Left forelimb (tissue), 1 donor: ENCODE results near the gene ERC2.
"Not testable (repeated sequence)": the region's sequence is repeated elsewhere in the genome, so short reads cannot be mapped to it uniquely, and the experiment has no call there.

ENCODE experiments used
- DNase-seq: peaks from one replicate; pipeline ENCODE4 v3.0.0-alpha.2; 2018; ENCODE audit warnings: low spot score

Gene ERC2

DNA sequence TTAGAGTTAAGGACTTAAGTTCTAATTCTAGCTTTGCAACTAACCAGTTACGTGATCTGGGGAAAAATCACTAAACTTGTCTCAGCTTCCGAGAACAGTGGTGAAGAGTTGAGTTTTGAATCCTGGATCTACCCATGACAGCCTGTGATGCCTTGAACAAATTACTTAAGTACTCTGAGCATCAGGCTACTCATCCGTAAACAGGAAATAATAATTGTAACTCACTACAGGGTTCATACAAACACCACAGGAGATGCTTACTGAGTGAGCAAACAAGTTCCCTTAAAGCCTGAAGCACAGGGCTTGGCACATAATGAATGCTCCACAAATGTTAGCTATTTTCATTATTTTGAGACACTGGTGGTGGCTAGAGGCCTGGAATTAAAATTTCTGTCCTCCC lies 158.8 kb downstream of the ERC2 start:
- DNase-seq, result no peak

DNA sequence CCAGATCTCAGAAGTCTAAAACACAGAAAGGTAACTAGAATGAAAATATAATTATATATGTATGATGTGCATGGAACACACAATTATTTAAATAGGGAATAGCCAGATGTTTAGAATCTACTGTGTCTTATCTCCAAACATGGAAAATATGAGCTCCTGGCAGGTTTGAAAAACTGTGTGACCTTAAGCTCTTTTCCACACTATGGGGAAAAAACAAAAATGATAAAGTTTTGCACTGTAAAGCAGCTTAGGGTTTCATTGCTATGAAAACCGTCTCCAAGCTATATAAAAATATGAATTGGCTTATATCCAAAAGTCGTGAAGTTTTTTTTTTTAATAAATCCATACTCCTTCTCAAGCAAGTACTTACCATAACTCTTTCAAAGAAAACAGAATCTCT lies 159.8 kb downstream of the ERC2 start:
- DNase-seq, result no peak

DNA sequence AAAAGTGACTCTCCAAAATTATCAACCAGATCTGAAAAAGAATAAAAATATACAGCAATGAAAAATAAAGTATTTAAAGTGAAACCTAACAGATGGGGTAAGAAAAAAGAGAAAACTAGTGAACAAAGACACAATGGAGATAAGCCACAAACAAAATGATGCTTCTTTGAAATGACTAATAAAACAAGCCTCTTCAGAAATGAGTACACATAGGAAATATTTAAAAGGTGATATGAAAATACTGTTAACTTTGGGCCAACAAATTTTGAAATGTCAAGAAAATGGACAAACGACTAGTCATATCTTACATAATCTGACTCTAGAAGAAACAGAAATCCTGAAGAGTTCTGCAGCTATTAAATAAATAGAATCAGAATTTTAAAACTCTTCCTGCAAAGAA lies 164.2 kb downstream of the ERC2 start:
- no peak for DNase-seq

DNA sequence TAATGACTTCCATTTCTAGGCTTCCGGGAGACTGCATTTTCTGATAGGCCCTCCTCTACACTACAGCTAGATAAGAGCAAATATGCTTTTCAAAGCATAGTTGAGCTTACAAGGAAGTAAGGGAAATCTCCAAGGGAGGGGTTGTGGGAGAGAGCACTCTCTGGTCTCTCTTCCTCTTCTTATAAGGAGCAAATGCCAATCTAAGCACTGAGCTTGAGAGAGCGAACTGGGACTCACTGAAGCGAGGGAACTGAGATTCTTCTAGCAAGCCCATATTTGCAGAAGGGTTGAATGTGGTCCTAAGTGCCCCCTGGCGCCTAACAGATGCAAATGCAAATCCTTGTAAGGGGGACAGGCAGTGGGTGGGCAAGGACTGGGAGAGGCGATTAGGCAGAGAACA lies 164.8 kb downstream of the ERC2 start:
- DNase-seq, result no peak

DNA sequence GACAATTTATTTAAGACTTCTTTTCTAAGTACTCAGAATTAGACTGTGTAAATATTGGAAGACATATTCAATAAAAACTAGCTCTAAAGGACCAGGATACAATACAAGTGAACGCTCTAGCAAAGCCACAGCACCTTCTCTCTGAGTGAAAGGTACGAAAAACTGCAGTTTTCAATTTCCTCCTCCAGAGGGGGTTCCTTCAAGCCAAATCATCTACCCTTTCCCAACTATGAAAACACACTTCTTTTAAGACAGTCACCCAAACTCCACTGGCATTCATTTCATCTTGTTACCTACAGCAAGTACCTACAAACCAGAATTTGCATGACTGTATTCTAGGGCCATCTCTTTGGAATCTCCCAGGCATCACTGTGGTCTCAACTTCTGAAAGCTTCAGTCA lies 165.8 kb downstream of the ERC2 start:
- DNase-seq, result no peak

DNA sequence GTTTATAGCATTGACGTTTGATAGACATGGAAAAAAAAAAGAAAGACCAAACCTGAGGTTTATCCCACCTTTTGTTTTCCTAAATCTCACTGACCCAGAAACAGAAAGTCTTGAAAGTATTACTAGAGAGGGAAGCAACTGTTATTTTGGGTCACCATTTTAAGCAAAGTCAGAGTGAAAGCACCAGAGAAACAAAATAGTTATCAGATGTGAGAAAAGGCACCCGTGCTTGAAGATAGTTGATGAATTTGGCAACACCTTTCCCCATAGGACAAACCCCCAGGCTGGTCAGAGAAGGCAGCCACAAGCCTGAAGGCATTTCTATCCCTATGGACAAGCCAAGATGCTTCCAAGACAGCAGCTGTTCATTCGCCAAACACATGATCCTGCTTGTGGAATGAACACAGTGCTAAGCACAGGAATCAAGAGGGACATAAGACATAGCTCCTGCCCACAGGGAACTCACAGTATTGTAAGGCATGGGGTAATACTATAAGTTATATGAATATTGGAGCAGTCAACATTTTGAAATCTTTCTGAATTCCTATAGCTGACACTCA lies 170.9 kb downstream of the ERC2 start:
- DNase-seq, result no peak

DNA sequence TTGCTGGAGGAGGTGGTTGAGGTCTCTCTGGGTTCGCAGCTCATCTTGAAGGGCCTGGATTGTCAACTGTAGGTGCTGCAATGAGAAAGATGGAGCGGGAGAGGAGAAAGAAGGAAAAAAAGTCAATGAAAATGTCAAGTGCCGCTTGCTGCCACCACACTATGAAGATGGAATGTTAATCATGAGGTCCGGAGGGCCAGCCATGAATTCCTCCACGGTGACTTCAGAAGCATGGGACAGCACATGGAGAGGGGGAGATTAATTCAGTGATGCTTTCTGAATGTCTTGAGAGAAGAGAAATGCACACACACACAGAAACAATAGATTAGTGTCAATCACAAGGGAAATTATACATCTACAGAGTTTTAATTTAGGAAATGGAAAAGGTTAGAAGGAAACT lies 171.9 kb downstream of the ERC2 start:
- DNase-seq, result no peak

DNA sequence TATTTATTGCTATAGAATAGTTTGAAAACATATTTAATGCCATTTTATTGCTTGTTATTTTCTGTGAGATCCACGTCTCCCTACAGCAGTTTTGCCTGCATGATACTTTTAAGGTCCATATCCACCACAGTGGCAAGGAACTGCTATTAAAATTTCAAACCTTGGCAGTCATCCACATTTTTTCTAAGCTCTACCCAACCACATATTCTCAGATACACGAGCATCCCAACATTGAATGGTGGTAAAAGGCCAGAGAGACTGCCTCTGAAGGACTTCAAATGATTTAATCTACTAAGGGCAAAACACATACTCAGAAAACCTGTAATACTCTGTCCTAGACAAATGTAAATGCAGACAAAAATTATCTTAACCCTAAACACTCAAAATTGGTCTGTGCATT lies 173.1 kb downstream of the ERC2 start:
- DNase-seq, result no peak

DNA sequence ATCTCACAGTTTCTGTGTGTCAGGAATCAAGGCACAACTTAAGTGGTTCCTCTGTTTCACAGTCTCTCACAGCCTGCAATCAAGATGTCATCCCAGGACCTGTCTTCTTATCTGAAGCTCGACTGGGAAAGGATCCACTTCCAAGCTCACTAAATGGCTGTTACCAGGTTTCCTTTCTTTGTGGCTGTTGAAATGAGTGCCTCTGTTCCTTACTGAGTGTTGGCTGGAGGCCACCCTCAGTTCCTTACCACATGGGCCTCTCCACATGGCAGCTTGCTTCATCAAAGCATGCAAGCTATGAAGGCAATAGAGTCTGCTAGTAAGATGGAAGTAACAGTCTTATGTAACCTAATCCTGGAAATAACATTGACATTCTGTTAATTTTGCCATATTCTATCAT lies 174.0 kb downstream of the ERC2 start:
- DNase-seq, result no peak

DNA sequence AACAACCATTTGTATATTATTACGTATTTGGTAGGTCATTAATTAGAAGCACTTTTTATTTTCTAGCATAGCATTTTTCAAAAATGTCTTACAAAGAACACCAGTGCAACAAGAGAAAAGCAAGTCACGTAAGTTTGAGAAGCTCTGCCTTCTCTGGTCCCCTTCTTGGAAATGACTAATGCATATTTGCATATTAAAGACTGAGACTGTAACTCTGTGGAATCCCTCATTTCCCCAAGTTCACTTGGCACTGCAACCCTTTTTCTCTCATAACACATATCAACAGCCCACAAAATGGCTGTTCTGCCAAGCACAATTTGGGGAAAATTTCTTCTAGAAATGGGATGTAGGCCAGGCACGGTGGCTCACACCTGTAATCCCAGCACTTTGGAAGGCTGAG lies 176.3 kb downstream of the ERC2 start:
- DNase-seq, result no peak

DNA sequence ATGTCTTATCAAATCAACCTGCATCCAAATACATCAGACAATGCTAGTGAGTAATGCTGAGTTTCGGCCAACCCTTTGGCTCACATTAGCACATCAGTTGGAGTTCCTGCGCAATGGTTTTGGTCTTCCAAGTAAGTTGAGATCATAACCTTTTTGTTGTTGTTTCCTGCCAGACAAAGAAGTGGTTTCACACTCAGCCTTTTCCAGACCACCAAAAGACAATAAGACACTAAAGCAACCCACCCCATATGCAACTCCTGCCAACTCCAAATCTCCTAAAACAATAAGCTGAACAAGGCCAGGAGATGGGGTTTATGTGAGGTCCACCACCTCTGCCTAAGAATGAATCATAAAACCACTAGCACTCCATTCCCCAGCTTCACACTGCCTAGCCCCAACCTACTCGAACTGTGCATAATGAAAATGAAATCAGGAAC lies 177.0 kb downstream of the ERC2 start:
- DNase-seq, result no peak

DNA sequence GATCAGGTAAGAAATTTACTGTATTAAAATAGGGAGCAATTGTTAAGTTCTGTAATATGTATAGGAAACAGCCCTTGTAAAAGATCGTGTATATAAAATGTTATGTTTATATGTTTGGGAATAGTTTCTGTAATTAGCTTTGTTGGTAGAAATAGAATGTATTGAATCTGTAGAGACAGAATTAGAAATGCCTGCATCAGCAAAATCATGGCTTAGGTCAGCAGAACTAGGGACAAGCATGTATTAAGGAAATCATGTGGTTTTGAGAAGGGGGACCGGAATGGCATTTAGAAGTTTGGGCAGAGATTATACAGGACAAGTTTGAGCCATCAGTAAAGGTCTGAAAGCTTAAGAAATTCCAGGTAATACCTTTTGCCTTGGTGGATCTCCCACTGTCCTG lies 177.9 kb downstream of the ERC2 start:
- no peak for DNase-seq

DNA sequence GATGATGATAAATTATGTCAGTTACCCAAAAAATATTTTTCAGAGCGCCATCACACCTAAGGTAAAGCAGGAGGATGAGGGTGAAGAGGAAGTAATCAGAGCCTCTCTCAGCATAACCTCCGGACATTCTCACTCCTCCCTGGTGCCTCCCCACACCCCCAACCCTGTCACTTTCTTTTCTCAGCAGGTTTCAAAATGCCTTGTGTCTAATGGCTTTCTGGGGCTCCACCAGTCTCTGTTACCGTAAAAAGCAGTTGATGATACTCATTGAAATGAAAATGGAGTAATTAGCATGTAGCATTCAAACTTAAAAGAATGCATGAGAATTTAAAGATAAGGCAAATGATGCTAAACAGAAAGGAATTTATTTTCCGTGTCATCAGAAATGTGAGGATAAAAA lies 180.0 kb downstream of the ERC2 start:
- no peak for DNase-seq

DNA sequence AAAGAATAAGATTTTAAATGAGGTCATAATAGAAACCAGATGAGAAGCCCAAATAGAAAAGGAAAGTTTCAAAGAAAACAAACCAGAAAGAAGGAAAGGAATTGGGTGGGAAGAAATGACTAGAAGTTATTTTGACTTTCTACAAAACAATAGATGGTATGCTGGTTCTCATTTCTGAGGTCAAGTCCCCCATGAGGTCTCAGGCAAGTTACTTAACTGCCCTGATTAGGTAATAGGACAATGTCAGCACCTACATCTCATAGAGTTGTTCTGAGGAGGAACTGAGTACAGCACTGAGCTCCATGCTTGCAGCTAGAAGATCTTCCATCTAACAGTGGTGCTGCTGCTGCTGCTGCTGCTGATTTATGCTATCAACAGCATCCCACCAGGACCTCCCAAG lies 185.9 kb downstream of the ERC2 start:
- no peak for DNase-seq

DNA sequence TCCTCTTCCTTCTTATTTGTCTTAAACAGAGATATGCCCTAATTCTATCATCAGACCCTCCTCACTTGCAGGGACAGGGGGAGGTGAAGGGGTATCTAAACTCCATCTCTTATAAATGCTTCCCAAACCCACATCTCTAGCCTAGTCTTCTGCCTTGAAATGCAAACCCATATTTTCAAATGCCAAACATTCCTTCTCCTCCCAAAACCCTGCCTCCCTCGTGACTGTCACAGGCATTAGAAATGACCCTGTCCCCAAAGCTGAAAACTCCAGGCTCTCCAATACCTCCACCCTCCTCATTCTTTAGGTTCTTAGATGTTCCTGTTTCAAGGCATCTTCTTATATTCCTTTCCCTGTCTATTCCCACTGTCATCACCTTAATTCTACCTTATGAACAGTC lies 191.0 kb downstream of the ERC2 start:
- DNase-seq, result no peak

DNA sequence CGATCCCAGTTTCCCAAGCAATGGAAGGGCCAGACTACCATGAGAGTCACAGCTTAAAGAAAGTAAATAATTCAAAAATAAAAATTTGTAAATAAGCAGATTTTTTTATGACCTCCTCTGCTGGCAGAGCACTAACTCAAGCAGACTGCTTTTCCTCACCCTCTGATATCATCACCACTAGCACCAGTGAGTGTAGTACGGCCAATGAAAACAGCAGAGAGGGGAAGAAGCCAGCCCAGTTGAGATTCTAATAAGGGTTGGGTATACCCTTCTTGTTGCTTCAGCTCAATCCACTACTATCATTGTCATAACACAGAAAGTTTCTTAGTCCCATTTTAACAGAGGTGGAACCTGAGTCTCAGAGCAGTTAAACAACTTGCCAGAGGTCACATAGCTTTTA lies 193.1 kb downstream of the ERC2 start:
- DNase-seq, result no peak

DNA sequence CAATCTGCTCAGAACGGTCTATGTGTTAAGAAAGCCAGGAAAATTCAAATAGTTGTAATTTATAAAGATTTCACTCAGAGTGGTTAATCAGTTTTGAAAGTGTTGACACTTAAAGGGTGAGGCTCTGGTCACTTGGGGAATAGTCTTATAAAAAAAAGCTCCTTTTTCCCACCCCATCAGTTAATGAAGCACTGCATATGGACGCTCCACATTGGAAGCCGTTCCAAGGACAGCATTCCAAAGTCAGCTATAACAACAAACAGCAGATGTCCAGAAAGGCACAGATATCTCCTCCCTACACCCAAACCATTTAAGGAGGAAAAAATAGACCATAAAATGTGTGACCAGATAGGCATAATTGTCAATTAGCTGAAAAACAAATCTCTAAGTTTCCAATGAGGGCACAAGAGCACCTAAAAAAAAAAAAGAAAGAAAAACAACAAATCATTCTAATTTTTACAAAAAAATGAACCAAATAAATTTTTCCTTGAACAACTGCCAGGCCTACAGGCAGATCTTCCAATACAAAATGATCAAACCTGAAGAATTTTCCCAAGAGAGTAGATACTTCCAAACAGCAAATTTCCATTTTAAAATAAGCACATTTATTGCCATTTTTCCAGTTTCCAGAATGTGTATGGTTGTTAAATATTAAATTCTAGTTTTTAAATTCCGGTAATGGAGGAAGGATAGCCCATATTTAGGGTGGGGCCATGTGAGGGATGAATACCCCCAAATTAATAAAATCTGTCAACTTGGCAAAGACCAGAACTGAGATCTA lies 198.3 kb downstream of the ERC2 start:
- no peak for DNase-seq

DNA sequence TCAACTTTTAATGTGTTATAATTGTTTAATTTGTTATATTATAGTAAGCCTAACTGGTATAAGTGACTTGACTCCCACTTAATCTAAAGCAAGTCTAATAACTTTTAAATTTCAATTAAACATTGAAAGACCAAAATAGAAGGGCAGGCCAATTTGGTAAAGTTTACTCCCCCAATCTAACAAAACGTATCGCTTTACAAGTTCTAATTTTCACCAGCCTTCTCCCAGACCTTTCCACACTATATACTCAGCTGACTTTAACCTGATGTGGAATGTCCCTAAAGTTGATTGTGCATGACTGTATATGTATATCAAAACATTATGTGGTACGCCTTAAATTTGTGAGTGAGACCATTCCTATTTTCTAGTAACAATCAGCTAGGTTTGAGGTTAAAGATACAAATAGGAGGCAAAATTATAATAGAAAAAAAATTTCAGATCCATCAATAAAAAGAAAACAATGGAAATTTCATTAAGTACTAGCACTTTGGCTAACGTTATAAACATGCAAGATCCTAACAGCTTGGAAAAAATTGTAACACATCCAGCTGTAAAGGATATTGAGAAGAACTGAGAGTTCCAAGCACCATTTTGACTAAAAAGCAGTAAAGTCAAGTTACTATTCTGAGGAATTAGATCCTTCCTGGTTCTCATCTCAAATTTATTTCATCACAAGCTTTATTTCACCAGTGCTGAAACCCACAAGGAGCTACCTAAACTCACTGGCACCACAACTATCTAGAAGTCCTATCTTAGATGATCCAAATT lies 199.5 kb downstream of the ERC2 start:
- DNase-seq, result no peak

DNA sequence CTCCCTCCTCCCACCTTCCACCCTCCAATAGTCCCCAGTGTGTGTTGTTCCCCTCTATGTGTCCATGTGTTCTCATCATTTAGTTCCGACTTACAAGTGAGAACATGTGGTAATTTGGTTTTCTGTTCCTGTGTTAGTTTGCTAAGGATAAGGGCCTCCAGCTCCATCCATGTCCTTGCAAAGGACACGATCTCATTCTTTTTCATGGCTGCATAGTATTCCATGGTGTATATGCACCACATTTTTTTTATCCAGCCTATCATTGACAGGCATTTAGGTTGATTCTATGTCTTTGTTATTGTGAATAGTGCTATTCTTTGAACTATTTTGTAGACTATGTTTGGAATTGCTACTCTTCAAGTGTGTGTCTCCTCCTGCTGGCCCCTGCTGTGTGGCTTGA lies 206.4 kb downstream of the ERC2 start:
- DNase-seq, result not testable (repeated sequence)

DNA sequence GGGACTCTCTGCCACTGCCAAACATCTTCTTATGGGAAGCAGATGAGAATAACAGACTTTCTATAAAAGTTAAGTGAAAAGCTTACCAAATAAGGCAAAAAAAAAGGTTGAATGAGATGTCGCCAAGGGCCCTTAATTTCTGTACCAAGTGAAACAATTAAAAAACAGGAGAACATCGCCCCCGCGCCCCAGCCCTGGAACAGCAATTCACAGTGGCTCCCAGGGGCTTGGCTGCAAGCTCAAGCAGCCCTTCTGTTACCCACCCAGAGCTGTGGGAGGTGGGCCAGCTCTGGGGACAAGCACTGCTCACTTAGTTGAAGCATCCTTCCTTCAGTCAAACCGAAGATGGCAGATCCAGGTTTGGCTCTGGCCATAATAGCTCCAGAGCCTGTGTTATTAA lies 208.0 kb downstream of the ERC2 start:
- no peak for DNase-seq

DNA sequence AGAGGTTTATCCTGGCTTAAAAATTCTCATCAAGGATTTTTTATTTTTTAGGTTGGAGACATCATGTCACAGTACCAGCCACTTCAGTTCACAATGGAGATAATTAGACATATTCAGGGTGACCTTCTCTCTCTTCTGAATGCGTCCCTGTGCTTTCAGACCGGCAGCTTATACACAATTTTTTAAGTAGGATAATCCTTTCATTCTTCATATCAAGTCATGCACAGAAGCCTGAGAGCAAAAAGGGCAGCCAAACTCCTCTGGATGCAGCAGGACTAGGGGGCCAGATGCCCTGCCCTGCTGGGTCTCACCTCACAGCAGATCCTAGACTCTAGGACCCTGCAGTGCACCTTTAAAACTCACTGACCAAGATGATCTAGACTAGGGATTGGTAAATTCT lies 210.4 kb downstream of the ERC2 start:
- no peak for DNase-seq

DNA sequence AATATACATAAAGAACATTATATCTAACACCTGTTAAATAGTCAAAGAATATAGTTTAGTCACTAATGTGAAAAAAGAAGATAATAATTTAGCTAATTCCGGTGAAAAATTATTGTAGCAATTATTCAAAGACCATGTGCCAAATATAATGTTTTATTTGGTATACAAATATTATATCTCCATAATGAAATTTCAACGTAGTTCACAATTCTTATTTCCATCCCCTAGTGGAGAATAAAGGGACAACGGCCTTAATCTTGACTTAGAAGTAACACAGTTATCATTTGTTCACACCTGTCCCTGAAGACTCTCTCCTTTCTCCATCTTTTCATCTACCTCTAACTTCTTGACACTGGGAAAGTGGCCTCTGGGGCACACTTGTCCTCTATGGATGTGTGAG lies 213.4 kb downstream of the ERC2 start:
- DNase-seq, result no peak

DNA sequence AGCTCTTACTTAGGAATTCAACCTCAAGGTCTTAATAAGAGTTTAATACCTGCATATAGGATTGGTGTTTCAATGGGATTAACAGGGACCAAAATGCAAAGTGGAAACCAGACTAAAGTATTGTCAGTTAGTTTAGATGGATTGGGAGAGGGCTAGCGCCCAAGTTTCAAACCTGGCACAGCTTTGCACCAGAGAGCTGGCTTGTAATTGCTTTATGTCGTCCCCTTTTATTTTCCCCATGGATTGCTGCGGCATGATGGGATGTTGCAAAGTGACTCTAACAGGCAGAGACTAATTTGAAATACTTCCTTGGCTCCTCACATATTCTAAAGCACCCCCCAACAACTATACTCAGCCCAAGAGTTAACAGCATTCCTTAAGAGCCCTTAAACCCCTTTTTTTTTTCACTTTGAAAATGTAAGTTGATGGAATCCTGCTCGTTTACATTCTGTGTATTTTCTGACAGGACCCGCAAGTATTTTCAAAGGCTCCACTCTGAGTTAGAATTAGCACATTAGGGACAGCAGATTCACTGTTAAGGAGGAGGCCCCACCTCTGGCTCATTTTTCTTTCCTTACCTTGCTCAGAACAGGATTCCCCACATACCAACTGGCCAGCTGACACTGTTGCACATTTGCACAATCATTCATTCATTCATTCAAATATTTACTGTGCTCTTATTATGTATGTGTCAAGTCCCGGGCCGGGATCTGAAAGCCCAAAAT lies 214.2 kb downstream of the ERC2 start:
- DNase-seq, result no peak
